WTC11 (cell line): ENCODE data around the gene SLC46A2. TPM values are rescaled to one million over a fixed set of nuclear protein-coding genes. Genes with fewer than 3 reads are reported as not detected.

ENCODE experiments used
- ATAC-seq: fragments of 200-7000 bp; cut with Tn5 transposase; 2 replicates; pipeline ENCODE4 v1.10.0; 2021; ENCODE audit warnings: mild to moderate bottlenecking, moderate library complexity
- CTCF ChIA-PET: fragments of 300-600 bp; sonication (Branson Sonifier 250); formaldehyde crosslinking; loops from one replicate; lab custom pipeline; 2021; ENCODE audit warnings: antibody characterized with exemption; lab: Charles Lee
- POLR2A ChIA-PET: fragments of 350-600 bp; sonication (Branson Sonifier 250); formaldehyde crosslinking; loops from one replicate; lab custom pipeline; 2021; ENCODE audit warnings: antibody characterized with exemption; lab: Charles Lee
- DNase-seq: peaks from one replicate; pipeline ENCODE4 v3.0.0; 2021; ENCODE audit warnings: low spot score
- H3K27ac Mint-ChIP-seq: 2 replicates; pipeline ENCODE4 v1.8.0; 2021; ENCODE audit warnings: mixed read lengths
- H3K27me3 Mint-ChIP-seq: 2 replicates; pipeline ENCODE4 v1.8.0; 2021; ENCODE audit warnings: low read depth, mild to moderate bottlenecking, moderate library complexity, mixed read lengths
- H3K36me3 Mint-ChIP-seq: 2 replicates; pipeline ENCODE4 v1.8.0; 2021; ENCODE audit warnings: mixed read lengths
- H3K4me1 Mint-ChIP-seq: 2 replicates; pipeline ENCODE4 v1.8.0; 2022; ENCODE audit warnings: mixed read lengths
- H3K4me3 Mint-ChIP-seq: 2 replicates; pipeline ENCODE4 v1.8.0; 2021; ENCODE audit warnings: mild to moderate bottlenecking, moderate library complexity, mixed read lengths
- H3K9me3 Mint-ChIP-seq: 2 replicates; pipeline ENCODE4 v1.8.0; 2021; ENCODE audit warnings: mixed read lengths
- AFF4 ChIP-seq: sonication (generic); formaldehyde crosslinking; IDR thresholded peaks from 2 replicates; pipeline ENCODE4 v1.8.1; 2023; ENCODE audit warnings: mild to moderate bottlenecking, missing genetic modification reagents, borderline replicate concordance
- ATF6 ChIP-seq: sonication (generic); formaldehyde crosslinking; IDR thresholded peaks from 2 replicates; pipeline ENCODE4 v1.8.1; 2023; ENCODE audit warnings: mild to moderate bottlenecking, missing genetic modification reagents
- CREB1 ChIP-seq: sonication (generic); formaldehyde crosslinking; IDR thresholded peaks from 2 replicates; pipeline ENCODE4 v1.8.0; 2023; ENCODE audit warnings: mild to moderate bottlenecking, missing genetic modification reagents
- E2F4 ChIP-seq: sonication (generic); formaldehyde crosslinking; IDR thresholded peaks from 2 replicates; pipeline ENCODE4 v1.8.1; 2022; ENCODE audit warnings: low read depth, mild to moderate bottlenecking, moderate library complexity, missing genetic modification reagents, borderline replicate concordance
- ESRRA ChIP-seq: sonication (generic); formaldehyde crosslinking; IDR thresholded peaks from 2 replicates; pipeline ENCODE4 v1.8.1; 2022; ENCODE audit warnings: mild to moderate bottlenecking, missing genetic modification reagents, borderline replicate concordance
- FOXP4 ChIP-seq: sonication (generic); formaldehyde crosslinking; IDR thresholded peaks from 2 replicates; pipeline ENCODE4 v1.8.0; 2022; ENCODE audit warnings: mild to moderate bottlenecking, missing genetic modification reagents
- IRF1 ChIP-seq: sonication (generic); formaldehyde crosslinking; IDR thresholded peaks from 2 replicates; pipeline ENCODE4 v1.8.0; 2023; ENCODE audit warnings: missing genetic modification reagents
- JUN ChIP-seq: sonication (generic); formaldehyde crosslinking; IDR thresholded peaks from 2 replicates; pipeline ENCODE4 v1.8.0; 2023; ENCODE audit warnings: mild to moderate bottlenecking, missing genetic modification reagents
- MYBL2 ChIP-seq: sonication (generic); formaldehyde crosslinking; IDR thresholded peaks from 2 replicates; pipeline ENCODE4 v1.8.1; 2023; ENCODE audit warnings: mild to moderate bottlenecking, moderate library complexity, missing genetic modification reagents
- NR2C2 ChIP-seq: sonication (generic); formaldehyde crosslinking; IDR thresholded peaks from 2 replicates; pipeline ENCODE4 v1.8.0; 2022; ENCODE audit warnings: mild to moderate bottlenecking, missing genetic modification reagents
- PRRX2 ChIP-seq: fragments of 250-450 bp; sonication (Bioruptor Pico); IDR thresholded peaks from 2 replicates; pipeline ENCODE4 v1.8.0; 2021; ENCODE audit warnings: mild to moderate bottlenecking
- SMAD4 ChIP-seq: sonication (generic); formaldehyde crosslinking; IDR thresholded peaks from 2 replicates; pipeline ENCODE4 v1.8.0; 2022; ENCODE audit warnings: mild to moderate bottlenecking, missing genetic modification reagents
- STAT6 ChIP-seq: sonication (generic); formaldehyde crosslinking; conservative IDR thresholded peaks from 2 replicates; pipeline ENCODE4 v1.8.1; 2023; ENCODE audit warnings: mild to moderate bottlenecking, low read depth, missing genetic modification reagents, moderate library complexity
- ZBTB21 ChIP-seq: sonication (generic); formaldehyde crosslinking; IDR thresholded peaks from 2 replicates; pipeline ENCODE4 v1.8.1; 2023; ENCODE audit warnings: mild to moderate bottlenecking, missing genetic modification reagents, borderline replicate concordance
- ZBTB43 ChIP-seq: sonication (generic); formaldehyde crosslinking; IDR thresholded peaks from 2 replicates; pipeline ENCODE4 v1.8.1; 2023; ENCODE audit warnings: mild to moderate bottlenecking, missing genetic modification reagents
- ZNF232 ChIP-seq: sonication (generic); formaldehyde crosslinking; IDR thresholded peaks from 2 replicates; pipeline ENCODE4 v1.8.0; 2022; ENCODE audit warnings: mild to moderate bottlenecking, missing genetic modification reagents
- ZNF317 ChIP-seq: sonication (generic); formaldehyde crosslinking; IDR thresholded peaks from 2 replicates; pipeline ENCODE4 v1.8.1; 2023; ENCODE audit warnings: low read depth, mild to moderate bottlenecking, moderate library complexity, missing genetic modification reagents, borderline replicate concordance
- ZNF532 ChIP-seq: fragments of 250-450 bp; sonication (Bioruptor Pico); IDR thresholded peaks from 2 replicates; pipeline ENCODE4 v1.9.0; 2021; ENCODE audit warnings: mild to moderate bottlenecking, borderline replicate concordance
- total RNA-seq: library from RNA; stranded (reverse); gene quantifications from 3 replicates; pipeline ENCODE4 v1.2.3, GENCODE V29; 2021

The SLC46A2 gene
- total RNA-seq, 1 experiment from 2014 or later, result not detected

- no peak for TF ChIP-seq E2F4
- TF ChIP-seq ZNF232 (CRISPR knock-in tag), result no peak
- TF ChIP-seq ZBTB43, result no peak
- no peak for TF ChIP-seq NR2C2
These were observed 51.3 kb downstream of the SLC46A2 start (continued) for GRCh38 chr9:112839331-112839730.

GRCh38 chr9:112838342-112838741, 52.3 kb downstream of the SLC46A2 start:
- no peak overlapping the region for H3K4me3 Mint-ChIP-seq
- no peak overlapping the region for H3K27ac Mint-ChIP-seq
- CTCF ChIA-PET, result no interaction called here
- TF ChIP-seq STAT6 (no peak), PRRX2 (CRISPR knock-in tag) (no peak), IRF1 (CRISPR knock-in tag) (no peak), ATF6 (CRISPR knock-in tag) (no peak), ZBTB21 (no peak), MYBL2 (CRISPR knock-in tag) (no peak), SMAD4 (CRISPR knock-in tag) (no peak), ESRRA (CRISPR knock-in tag) (no peak), FOXP4 (no peak), JUN (CRISPR knock-in tag) (no peak), CREB1 (CRISPR knock-in tag) (no peak), AFF4 (CRISPR knock-in tag) (no peak), ZNF317 (CRISPR knock-in tag) (no peak), ZNF532 (CRISPR knock-in tag) (no peak)

More at GRCh38 chr9:112838342-112838741, 52.3 kb downstream of the SLC46A2 start:
- ATAC-seq, result no peak
- DNase-seq, result no peak
- Mint-ChIP-seq H3K4me1 (peaks cover 10% of the 10 kb centered on the region), H3K9me3 (no peaks in the 10 kb centered on the region), H3K36me3 (peaks cover 29% of the 10 kb centered on the region), H3K27me3 (no peaks in the 10 kb centered on the region)
- POLR2A ChIA-PET, result no interaction called here
